BLaER1 treated with 17β-estradiol and CSF1 and Interleukin-3, amounts not matched to agents 10 nM and 100 nM (cell line): ENCODE results near the gene GPC3.
A peak's percentile ranks its signal among the peaks of the same experiment; 100 is the strongest.

Experiments used
- H3K27ac ChIP-seq, 11 experiments: shearing (Covaris generic); formaldehyde crosslinking; 2 replicates each; pipeline ENCODE4 v1.8.1; 2022
- H3K27me3 ChIP-seq, 11 experiments: shearing (Covaris generic); formaldehyde crosslinking; 2 replicates each; pipeline ENCODE4 v1.8.1; 2022
- H3K36me3 ChIP-seq, 11 experiments: shearing (Covaris generic); formaldehyde crosslinking; 2 replicates each; pipeline ENCODE4 v1.8.1; 2022
- H3K4me1 ChIP-seq, 10 experiments: shearing (Covaris generic); formaldehyde crosslinking; 2 replicates each; pipeline ENCODE4 v1.8.1; 2022
- H3K4me2 ChIP-seq, 11 experiments: shearing (Covaris generic); formaldehyde crosslinking; 2 replicates each; pipeline ENCODE4 v1.8.1; 2022
- H3K4me3 ChIP-seq, 10 experiments: shearing (Covaris generic); formaldehyde crosslinking; 2 replicates each; pipeline ENCODE4 v1.8.1; 2022
- H3K9ac ChIP-seq, 11 experiments: shearing (Covaris generic); formaldehyde crosslinking; 2 replicates each; pipeline ENCODE4 v1.8.1; 2022
- H3K9me3 ChIP-seq, 11 experiments: shearing (Covaris generic); formaldehyde crosslinking; replicated peaks in 1 of 11; 2 replicates each; pipeline ENCODE4 v1.8.1; 2022
- H4K20me1 ChIP-seq, 11 experiments: shearing (Covaris generic); formaldehyde crosslinking; 2 replicates each; pipeline ENCODE4 v1.8.1; 2022
- Cebpa-rat ChIP-seq, 11 experiments: shearing (Covaris generic); IDR thresholded peaks; 2 replicates each; pipeline ENCODE4 v1.8.1; 2022

The GPC3 gene

DNA sequence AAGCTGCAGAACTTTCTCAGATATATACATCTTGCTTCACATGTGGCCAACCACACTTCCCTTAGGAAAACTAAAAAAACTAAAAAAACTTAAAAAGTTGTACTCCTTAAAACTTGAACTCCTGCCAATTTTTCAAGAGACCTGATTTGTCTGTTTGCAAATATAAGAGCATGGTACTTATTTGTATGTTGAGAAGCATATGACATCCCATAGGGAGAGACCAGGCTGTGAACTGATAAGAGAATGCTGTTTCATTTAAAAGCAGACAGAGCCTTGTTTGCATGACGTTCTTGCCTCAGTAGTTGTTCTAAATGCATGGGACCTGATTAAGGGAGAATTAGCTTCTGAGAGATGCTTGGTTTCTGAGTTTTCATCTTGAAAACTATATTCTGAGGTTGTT lies 169.9 kb downstream of the GPC3 start:
- Histone ChIP-seq H3K27ac (no peak overlapping the region), H3K4me3 (no peak overlapping the region), H3K9ac (no peak overlapping the region), H3K4me1 (no peaks in the 10 kb centered on the region), H3K27me3 (peaks cover 76 to 89% (median 87%) of the 10 kb centered on the region in 11 experiments), H3K4me2 (no peak overlapping the region), H3K36me3 (no peaks in the 10 kb centered on the region), H4K20me1 (peaks cover 0 to 13% (median 0%) of the 10 kb centered on the region in 11 experiments; a peak in 3 of 22 replicates), H3K9me3 (no peaks in the 10 kb centered on the region)
- no peak for TF ChIP-seq Cebpa-rat (IDR thresholded peaks at IDR 0.05)

- H3K9me3 ChIP-seq = no peaks in the 10 kb centered on the region
- TF ChIP-seq Cebpa-rat (IDR thresholded peaks at IDR 0.05) = no peak
- H3K36me3 ChIP-seq = no peaks in the 10 kb centered on the region
- no peak overlapping the region for H3K4me2 ChIP-seq
- H3K27ac ChIP-seq = no peak overlapping the region
- H3K27me3 ChIP-seq = peaks cover 81 to 89% (median 88%) of the 10 kb centered on the region in 11 experiments
- H4K20me1 ChIP-seq = peaks cover 0 to 13% (median 0%) of the 10 kb centered on the region in 11 experiments; a peak in 3 of 22 replicates
- H3K4me3 ChIP-seq = no peak overlapping the region
- H3K4me1 ChIP-seq = no peaks in the 10 kb centered on the region
- no peak overlapping the region for H3K9ac ChIP-seq
These were observed 171.4 kb downstream of the GPC3 start for GRCh38 chrX:133813971-133814370.

DNA sequence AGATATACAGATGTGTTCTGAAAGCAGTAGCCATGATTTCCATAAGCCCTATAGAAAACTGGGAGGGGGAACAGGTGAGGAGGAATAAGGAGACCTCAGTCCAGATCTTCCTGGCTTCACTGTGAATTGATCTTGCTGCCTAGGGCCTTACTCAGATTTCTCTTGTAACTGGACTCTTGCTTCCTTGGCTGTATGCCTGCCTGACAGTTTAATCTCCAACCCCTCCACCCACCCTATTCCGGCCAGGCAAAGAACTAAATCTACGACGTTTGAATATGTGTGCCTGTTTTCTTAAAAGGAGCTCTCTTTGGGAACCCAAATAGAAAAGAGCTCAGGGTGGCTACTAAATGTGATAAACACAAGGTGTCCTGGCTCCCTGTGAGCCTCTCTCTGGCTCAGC lies 173.0 kb downstream of the GPC3 start:
- Histone ChIP-seq H3K4me3 (no peak overlapping the region), H3K4me1 (no peaks in the 10 kb centered on the region), H4K20me1 (peaks cover 0 to 13% (median 0%) of the 10 kb centered on the region in 11 experiments; a peak in 3 of 22 replicates), H3K9me3 (peaks cover 0 to 4% (median 0%) of the 10 kb centered on the region in 11 experiments; a peak in 1 of 22 replicates), H3K4me2 (no peak overlapping the region), H3K36me3 (no peaks in the 10 kb centered on the region), H3K27me3 (peaks cover 88 to 95% (median 93%) of the 10 kb centered on the region in 11 experiments), H3K9ac (no peak overlapping the region), H3K27ac (no peak overlapping the region)
- TF ChIP-seq Cebpa-rat (IDR thresholded peaks at IDR 0.05) = no peak

DNA sequence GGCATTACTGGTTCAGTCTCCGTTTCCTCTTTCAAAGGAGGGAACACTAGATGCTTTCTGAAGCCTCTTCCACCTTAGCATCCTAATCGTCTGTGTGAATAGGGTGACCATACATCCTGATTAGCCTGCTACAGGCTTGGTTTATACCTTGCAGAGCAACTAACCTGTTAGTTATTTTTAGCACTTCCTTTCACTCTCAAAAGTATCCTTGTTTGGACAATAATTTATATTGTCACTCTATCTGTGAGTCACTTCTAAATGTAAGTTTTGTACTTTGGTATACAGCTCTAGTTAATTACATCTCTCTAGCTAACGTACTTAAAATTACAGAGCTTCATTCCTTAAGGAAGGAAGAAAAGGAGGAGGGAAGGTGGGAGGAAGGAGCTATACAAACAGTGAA lies 174.5 kb downstream of the GPC3 start:
- Histone ChIP-seq H3K9ac (no peak overlapping the region), H3K4me1 (no peaks in the 10 kb centered on the region), H3K36me3 (no peaks in the 10 kb centered on the region), H3K4me3 (no peak overlapping the region), H3K4me2 (no peak overlapping the region), H3K27ac (no peak overlapping the region), H3K9me3 (peaks cover 0 to 18% (median 10%) of the 10 kb centered on the region in 11 experiments; a peak in 12 of 22 replicates), H4K20me1 (peaks cover 0 to 5% (median 0%) of the 10 kb centered on the region in 11 experiments; a peak in 3 of 22 replicates), H3K27me3 (peaks cover 80 to 93% (median 90%) of the 10 kb centered on the region in 11 experiments)
- no peak for TF ChIP-seq Cebpa-rat (IDR thresholded peaks at IDR 0.05)

DNA sequence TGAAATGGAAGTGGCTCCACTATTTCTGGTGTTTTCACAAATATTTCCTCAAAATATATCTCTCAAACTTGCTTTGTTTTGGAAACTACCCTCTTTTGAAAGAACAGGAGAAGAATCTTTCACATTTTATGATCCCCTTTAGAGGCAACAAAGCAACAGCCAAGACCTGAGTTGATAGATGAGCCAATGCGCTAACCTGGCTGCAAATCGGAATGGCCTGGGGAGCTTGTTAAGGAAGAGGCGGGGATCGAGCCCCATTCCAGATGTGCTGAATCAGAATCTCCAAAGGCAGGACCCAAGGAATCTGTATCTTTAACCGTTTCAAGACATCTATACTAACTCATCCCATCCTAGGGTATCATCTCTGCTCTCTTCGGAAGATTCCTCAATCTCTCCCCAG lies 181.3 kb downstream of the GPC3 start:
- Histone ChIP-seq H3K27ac (no peak overlapping the region), H3K4me1 (no peaks in the 10 kb centered on the region), H3K4me3 (no peak overlapping the region), H3K9ac (no peak overlapping the region), H3K27me3 (peaks cover 67 to 98% (median 94%) of the 10 kb centered on the region in 11 experiments), H4K20me1 (no peaks in the 10 kb centered on the region; a peak in 1 of 22 replicates), H3K36me3 (no peaks in the 10 kb centered on the region), H3K9me3 (peaks cover 0 to 20% (median 11%) of the 10 kb centered on the region in 11 experiments; a peak in 12 of 22 replicates), H3K4me2 (no peak overlapping the region)
- TF ChIP-seq Cebpa-rat (IDR thresholded peaks at IDR 0.05) = no peak

DNA sequence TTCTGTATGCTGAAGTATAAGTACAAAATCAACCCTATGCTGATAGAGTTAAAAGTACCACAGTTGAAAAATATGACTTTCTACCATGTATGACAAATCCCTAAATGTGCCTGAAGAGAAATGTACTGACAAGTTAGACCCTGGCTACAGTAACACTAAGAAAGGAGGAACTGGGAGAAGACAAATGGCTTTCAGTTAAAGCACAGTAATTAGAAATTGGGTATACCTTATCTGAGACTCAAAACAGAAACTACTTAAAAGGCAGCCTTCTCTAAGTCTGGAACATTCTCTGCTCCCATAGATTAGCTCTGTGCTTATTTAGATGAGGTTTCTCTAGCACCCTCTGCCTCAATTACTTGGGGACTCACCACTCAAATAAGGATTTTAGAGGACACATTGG lies 189.1 kb downstream of the GPC3 start:
- Histone ChIP-seq H3K9ac (no peak overlapping the region), H3K4me3 (no peak overlapping the region), H4K20me1 (peaks cover 0 to 4% (median 0%) of the 10 kb centered on the region in 11 experiments; a peak in 1 of 22 replicates), H3K27me3 (peaks cover 88 to 100% (median 97%) of the 10 kb centered on the region in 11 experiments), H3K36me3 (no peaks in the 10 kb centered on the region), H3K27ac (no peak overlapping the region), H3K4me1 (no peaks in the 10 kb centered on the region; a peak in 1 of 20 replicates), H3K4me2 (no peak overlapping the region), H3K9me3 (no peaks in the 10 kb centered on the region)
- TF ChIP-seq Cebpa-rat (IDR thresholded peaks at IDR 0.05) = no peak

DNA sequence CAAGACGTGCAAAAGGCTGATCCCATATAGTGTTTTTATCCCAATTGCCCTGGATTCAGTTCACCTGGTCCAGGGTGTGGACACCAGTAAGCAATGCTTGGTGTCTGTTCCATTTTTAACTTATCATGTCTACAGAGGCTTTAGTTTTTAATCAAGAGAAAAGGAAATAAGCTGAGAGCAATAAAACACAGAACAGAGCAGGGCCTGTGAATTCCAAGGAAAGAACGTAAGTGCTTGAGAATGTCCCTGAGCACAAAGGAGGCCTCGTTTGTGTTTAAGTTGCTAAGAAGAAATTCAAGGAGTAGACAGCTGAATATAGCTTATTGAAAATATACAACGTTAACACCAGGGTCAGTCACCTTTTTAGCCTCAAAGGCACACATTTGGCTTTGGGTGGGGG lies 191.3 kb downstream of the GPC3 start:
- H3K27me3 ChIP-seq = peaks cover 86 to 99% (median 96%) of the 10 kb centered on the region in 11 experiments
- H4K20me1 ChIP-seq = peaks cover 0 to 4% (median 0%) of the 10 kb centered on the region in 11 experiments; a peak in 1 of 22 replicates
- H3K9ac ChIP-seq = no peak overlapping the region
- no peaks in the 10 kb centered on the region for H3K9me3 ChIP-seq
- H3K4me2 ChIP-seq = no peak overlapping the region
- TF ChIP-seq Cebpa-rat (IDR thresholded peaks at IDR 0.05) = no peak
- H3K36me3 ChIP-seq = no peaks in the 10 kb centered on the region
- no peak overlapping the region for H3K27ac ChIP-seq
- H3K4me3 ChIP-seq = no peak overlapping the region
- no peaks in the 10 kb centered on the region; a peak in 1 of 20 replicates for H3K4me1 ChIP-seq

DNA sequence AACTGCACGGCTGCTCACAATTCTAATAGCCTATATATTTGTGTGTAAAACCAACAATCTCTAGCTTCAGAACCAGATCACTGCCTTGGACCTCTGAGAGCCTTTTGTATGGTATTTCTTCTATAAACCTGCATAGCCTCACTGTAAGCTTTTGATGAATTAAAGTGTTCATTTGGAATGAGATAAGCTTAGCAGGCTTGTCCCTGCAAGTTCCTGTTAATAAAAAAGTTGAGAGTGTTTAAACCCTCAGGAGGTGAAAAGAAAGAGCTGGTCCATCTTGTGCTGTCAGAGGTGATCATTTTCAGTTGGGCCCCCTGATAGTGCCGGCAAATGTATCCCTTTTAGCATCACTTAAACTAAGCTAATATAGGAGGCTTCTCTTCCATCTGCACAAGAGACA lies 191.8 kb downstream of the GPC3 start:
- no peak overlapping the region for H3K4me3 ChIP-seq
- H3K4me2 ChIP-seq = no peak overlapping the region
- H4K20me1 ChIP-seq = peaks cover 0 to 4% (median 0%) of the 10 kb centered on the region in 11 experiments; a peak in 1 of 22 replicates
- no peak for TF ChIP-seq Cebpa-rat (IDR thresholded peaks at IDR 0.05)
- no peak overlapping the region for H3K27ac ChIP-seq
- no peaks in the 10 kb centered on the region for H3K9me3 ChIP-seq
- peaks cover 86 to 99% (median 96%) of the 10 kb centered on the region in 11 experiments for H3K27me3 ChIP-seq
- H3K36me3 ChIP-seq = no peaks in the 10 kb centered on the region
- H3K4me1 ChIP-seq = no peaks in the 10 kb centered on the region; a peak in 1 of 20 replicates
- H3K9ac ChIP-seq = no peak overlapping the region

DNA sequence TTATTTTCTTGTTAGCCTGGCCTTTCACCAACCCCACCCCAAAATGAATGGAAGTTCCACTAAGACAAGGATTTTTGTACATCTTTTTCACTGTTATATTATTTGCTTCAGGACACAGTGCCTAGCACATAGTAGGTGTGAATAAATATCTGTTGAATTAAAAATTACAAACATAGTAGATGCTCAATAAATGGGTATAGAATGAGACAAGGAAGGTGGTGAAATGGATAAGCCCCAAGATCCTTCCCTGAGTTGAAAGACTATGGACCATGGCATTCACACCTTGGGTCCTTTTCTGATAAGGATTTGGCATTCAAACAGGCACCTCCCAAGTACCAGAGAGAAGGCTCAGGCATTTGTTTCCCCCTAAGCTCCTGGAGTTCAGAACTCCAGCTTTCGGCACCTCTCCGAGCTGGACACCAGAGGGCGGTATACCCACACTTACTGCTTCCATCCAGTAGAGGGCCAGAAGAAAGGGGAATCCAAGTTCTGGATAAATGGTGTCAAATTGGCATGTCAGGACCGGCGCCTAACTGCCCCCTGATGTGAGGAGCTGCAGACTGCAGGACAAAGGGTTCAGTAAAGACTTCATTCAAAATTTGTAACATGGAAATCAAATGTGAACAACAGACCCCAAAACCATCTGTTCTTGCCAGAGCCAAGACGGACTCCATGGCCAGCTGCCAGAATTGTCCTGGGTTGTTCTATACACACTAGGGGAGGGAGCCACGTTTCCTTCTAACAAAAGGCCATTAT lies 193.0 kb downstream of the GPC3 start:
- Histone ChIP-seq H3K4me3 (no peak overlapping the region), H3K4me1 (no peaks in the 10 kb centered on the region; a peak in 1 of 20 replicates), H3K27ac (no peak overlapping the region), H3K27me3 (peaks cover 78 to 97% (median 93%) of the 10 kb centered on the region in 11 experiments), H3K9me3 (no peaks in the 10 kb centered on the region), H3K36me3 (no peaks in the 10 kb centered on the region), H3K4me2 (peak overlapping the region in 3 of 11 experiments; percentile 28 to 64 (median 49); a peak in 5 of 22 replicates), H4K20me1 (peaks cover 0 to 4% (median 0%) of the 10 kb centered on the region in 11 experiments; a peak in 1 of 22 replicates), H3K9ac (no peak overlapping the region)
- TF ChIP-seq Cebpa-rat (IDR thresholded peaks at IDR 0.05) = no peak
